Measurements from ENCODE around the gene NFATC3. TPM values are rescaled to one million over a fixed set of nuclear protein-coding genes. Genes with fewer than 3 reads are reported as not detected.
A peak's percentile ranks its signal among the peaks of the same experiment; 100 is the strongest.
"Not testable (repeated sequence)": the region's sequence is repeated elsewhere in the genome, so short reads cannot be mapped to it uniquely, and the experiment has no call there.

The NFATC3 gene
- total and polyA plus RNA-seq, 4 donors, result 13.5 to 69.6 (median 35.7) TPM

GRCh38 chr16:68115851-68116250 lies 30.7 kb downstream of the NFATC3 start:
- no peak overlapping the region for H3K4me3 ChIP-seq
- H3K36me3 ChIP-seq (ENCODE audit: control insufficient read depth in 4 of 4, insufficient read depth in 4 of 4, low read length in 4 of 4), result peaks cover 0 to 2% (median 0%) of the 10 kb centered on the region in 4 donors
- ATAC-seq (ENCODE audit: insufficient read depth, low FRiP score) (no peak), DNase-seq (no peak)
- peaks cover 0 to 6% (median 0%) of the 10 kb centered on the region in 5 donors for H3K4me1 ChIP-seq (ENCODE audit: control insufficient read depth in 5 of 5, insufficient read depth in 5 of 5, low read length in 5 of 5)
- no peak overlapping the region for H3K27ac ChIP-seq (ENCODE audit: low read depth in 1 of 2, low read length in 1 of 2)
- no peak overlapping the region for H3K9ac ChIP-seq (ENCODE audit: insufficient read depth in 1 of 2, low read length in 2 of 2)
- TF ChIP-seq, protein P1, sequence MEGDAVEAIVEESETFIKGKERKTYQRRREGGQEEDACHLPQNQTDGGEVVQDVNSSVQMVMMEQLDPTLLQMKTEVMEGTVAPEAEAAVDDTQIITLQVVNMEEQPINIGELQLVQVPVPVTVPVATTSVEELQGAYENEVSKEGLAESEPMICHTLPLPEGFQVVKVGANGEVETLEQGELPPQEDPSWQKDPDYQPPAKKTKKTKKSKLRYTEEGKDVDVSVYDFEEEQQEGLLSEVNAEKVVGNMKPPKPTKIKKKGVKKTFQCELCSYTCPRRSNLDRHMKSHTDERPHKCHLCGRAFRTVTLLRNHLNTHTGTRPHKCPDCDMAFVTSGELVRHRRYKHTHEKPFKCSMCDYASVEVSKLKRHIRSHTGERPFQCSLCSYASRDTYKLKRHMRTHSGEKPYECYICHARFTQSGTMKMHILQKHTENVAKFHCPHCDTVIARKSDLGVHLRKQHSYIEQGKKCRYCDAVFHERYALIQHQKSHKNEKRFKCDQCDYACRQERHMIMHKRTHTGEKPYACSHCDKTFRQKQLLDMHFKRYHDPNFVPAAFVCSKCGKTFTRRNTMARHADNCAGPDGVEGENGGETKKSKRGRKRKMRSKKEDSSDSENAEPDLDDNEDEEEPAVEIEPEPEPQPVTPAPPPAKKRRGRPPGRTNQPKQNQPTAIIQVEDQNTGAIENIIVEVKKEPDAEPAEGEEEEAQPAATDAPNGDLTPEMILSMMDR (IDR thresholded peaks at IDR 0.05; ENCODE audit: control extremely low read depth, extremely low read depth), result no peak
- peaks cover 0 to 4% (median 1%) of the 10 kb centered on the region in 4 donors for H3K9me3 ChIP-seq (ENCODE audit: control insufficient read depth in 4 of 4, insufficient read depth in 3 of 4, low read length in 3 of 4)
- 60 to 79% methylated on average over 2 of the region's 2 CpGs for WGBS, 2 donors
- H3K27me3 ChIP-seq (ENCODE audit: control insufficient read depth in 3 of 3, insufficient read depth in 3 of 3, low read length in 2 of 3), result no peaks in the 10 kb centered on the region

- ATAC-seq (ENCODE audit: insufficient read depth, low FRiP score), result no peak
- 62 to 66% methylated on average over 2 of the region's 2 CpGs for WGBS, 2 donors
These were observed 31.2 kb downstream of the NFATC3 start for GRCh38 chr16:68116256-68116867.

GRCh38 chr16:68117884-68118283 lies 32.7 kb downstream of the NFATC3 start:
- H3K36me3 ChIP-seq (ENCODE audit: control insufficient read depth in 4 of 4, insufficient read depth in 4 of 4, low read length in 4 of 4), result peaks cover 0 to 5% (median 1%) of the 10 kb centered on the region in 4 donors
- DNase-seq, result no peak
- no peak overlapping the region for H3K27ac ChIP-seq (ENCODE audit: low read depth in 1 of 2, low read length in 1 of 2)
- no peak overlapping the region for H3K4me3 ChIP-seq
- TF ChIP-seq, protein P1 (IDR thresholded peaks at IDR 0.05; ENCODE audit: control extremely low read depth, extremely low read depth), result no peak
- H3K27me3 ChIP-seq (ENCODE audit: control insufficient read depth in 3 of 3, insufficient read depth in 3 of 3, low read length in 2 of 3), result no peaks in the 10 kb centered on the region
- ATAC-seq (ENCODE audit: insufficient read depth, low FRiP score), result no peak
- no peak overlapping the region for H3K9ac ChIP-seq (ENCODE audit: insufficient read depth in 1 of 2, low read length in 2 of 2)
- peaks cover 0 to 6% (median 0%) of the 10 kb centered on the region in 5 donors for H3K4me1 ChIP-seq (ENCODE audit: control insufficient read depth in 5 of 5, insufficient read depth in 5 of 5, low read length in 5 of 5)
- H3K9me3 ChIP-seq (ENCODE audit: control insufficient read depth in 4 of 4, insufficient read depth in 3 of 4, low read length in 3 of 4), result peaks cover 0 to 2% (median 0%) of the 10 kb centered on the region in 4 donors
- 71 to 78% methylated on average over 3 of the region's 3 CpGs for WGBS, 2 donors

More at GRCh38 chr16:68116256-68116867, 31.2 kb downstream of the NFATC3 start:
- no peaks in the 10 kb centered on the region for H3K27me3 ChIP-seq (ENCODE audit: control insufficient read depth in 3 of 3, insufficient read depth in 3 of 3, low read length in 2 of 3)
- H3K4me3 ChIP-seq, result no peak overlapping the region
- no peak overlapping the region for H3K27ac ChIP-seq (ENCODE audit: low read depth in 1 of 2, low read length in 1 of 2)
- no peak overlapping the region for H3K9ac ChIP-seq (ENCODE audit: insufficient read depth in 1 of 2, low read length in 2 of 2)
- H3K36me3 ChIP-seq (ENCODE audit: control insufficient read depth in 4 of 4, insufficient read depth in 4 of 4, low read length in 4 of 4), result peaks cover 0 to 2% (median 0%) of the 10 kb centered on the region in 4 donors
- TF ChIP-seq, protein P1 (IDR thresholded peaks at IDR 0.05; ENCODE audit: control extremely low read depth, extremely low read depth), result peak; percentile 17
- H3K9me3 ChIP-seq (ENCODE audit: control insufficient read depth in 4 of 4, insufficient read depth in 3 of 4, low read length in 3 of 4), result peaks cover 0 to 2% (median 0%) of the 10 kb centered on the region in 4 donors
- peak in 1 of 3 donors; percentile 18 for DNase-seq
- peaks cover 0 to 6% (median 0%) of the 10 kb centered on the region in 5 donors for H3K4me1 ChIP-seq (ENCODE audit: control insufficient read depth in 5 of 5, insufficient read depth in 5 of 5, low read length in 5 of 5)

DNA sequence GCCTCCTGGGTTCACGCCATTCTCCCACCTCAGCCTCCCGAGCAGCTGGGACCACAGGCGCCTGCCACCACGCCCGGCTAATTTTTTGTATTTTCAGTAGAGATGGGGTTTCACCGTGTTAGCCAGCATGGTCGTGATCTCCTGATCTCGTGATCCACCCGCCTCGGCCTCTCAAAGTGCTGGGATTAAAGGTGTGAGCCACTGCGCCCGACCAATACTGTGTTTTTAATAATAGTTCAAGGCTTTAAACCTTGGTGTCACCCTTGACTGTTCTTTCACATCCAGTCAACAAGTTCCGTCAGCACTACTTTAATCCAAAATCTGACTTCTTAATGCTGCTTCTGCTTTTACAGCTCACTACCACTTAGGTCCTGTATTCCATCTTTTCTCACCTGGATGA lies 33.8 kb downstream of the NFATC3 start:
- H3K27me3 ChIP-seq (ENCODE audit: control insufficient read depth in 3 of 3, insufficient read depth in 3 of 3, low read length in 2 of 3); H3K9ac ChIP-seq (ENCODE audit: insufficient read depth in 1 of 2, low read length in 2 of 2); H3K4me1 ChIP-seq (ENCODE audit: control insufficient read depth in 5 of 5, insufficient read depth in 5 of 5, low read length in 5 of 5); DNase-seq; H3K36me3 ChIP-seq (ENCODE audit: control insufficient read depth in 4 of 4, insufficient read depth in 4 of 4, low read length in 4 of 4); ATAC-seq (ENCODE audit: insufficient read depth, low FRiP score); H3K4me3 ChIP-seq; H3K27ac ChIP-seq (ENCODE audit: low read depth in 1 of 2, low read length in 1 of 2); H3K9me3 ChIP-seq (ENCODE audit: control insufficient read depth in 4 of 4, insufficient read depth in 3 of 4, low read length in 3 of 4): not testable (repeated sequence)
- WGBS, 2 donors, result 92 to 95% methylated on average over 13 of the region's 13 CpGs

DNA sequence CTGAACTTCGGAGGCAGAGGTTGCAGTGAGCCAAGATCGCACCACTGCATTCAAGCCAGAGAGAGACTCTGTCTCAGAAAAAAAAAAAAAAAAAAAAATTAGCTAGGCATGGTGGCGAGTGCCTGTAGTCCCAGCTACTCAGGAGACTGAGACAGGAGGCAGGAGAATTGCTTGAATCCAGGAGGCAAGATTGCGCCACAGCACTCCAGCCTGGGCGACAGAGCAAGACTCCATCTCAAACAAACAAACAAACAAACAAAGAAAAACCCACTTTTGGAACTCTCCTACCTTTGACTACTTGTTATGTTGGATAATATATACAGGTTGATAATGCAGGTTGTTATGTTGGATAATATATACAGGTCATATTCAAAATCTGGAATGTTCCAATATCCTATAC lies 35.3 kb downstream of the NFATC3 start:
- ATAC-seq (ENCODE audit: insufficient read depth, low FRiP score); DNase-seq; H3K27ac ChIP-seq (ENCODE audit: low read depth in 1 of 2, low read length in 1 of 2); H3K27me3 ChIP-seq (ENCODE audit: control insufficient read depth in 3 of 3, insufficient read depth in 3 of 3, low read length in 2 of 3); H3K36me3 ChIP-seq (ENCODE audit: control insufficient read depth in 4 of 4, insufficient read depth in 4 of 4, low read length in 4 of 4); H3K9me3 ChIP-seq (ENCODE audit: control insufficient read depth in 4 of 4, insufficient read depth in 3 of 4, low read length in 3 of 4); H3K4me3 ChIP-seq; H3K9ac ChIP-seq (ENCODE audit: insufficient read depth in 1 of 2, low read length in 2 of 2); H3K4me1 ChIP-seq (ENCODE audit: control insufficient read depth in 5 of 5, insufficient read depth in 5 of 5, low read length in 5 of 5): not testable (repeated sequence)
- WGBS, 2 donors, result 86 to 88% methylated on average over 5 of the region's 5 CpGs
